ENCODE measurements around the gene BANK1. TPM values are rescaled to one million over a fixed set of nuclear protein-coding genes. Genes with fewer than 3 reads are reported as not detected.

The BANK1 gene
- total RNA-seq, 1 donor from 2014 or later: 0.22 TPM

DNA sequence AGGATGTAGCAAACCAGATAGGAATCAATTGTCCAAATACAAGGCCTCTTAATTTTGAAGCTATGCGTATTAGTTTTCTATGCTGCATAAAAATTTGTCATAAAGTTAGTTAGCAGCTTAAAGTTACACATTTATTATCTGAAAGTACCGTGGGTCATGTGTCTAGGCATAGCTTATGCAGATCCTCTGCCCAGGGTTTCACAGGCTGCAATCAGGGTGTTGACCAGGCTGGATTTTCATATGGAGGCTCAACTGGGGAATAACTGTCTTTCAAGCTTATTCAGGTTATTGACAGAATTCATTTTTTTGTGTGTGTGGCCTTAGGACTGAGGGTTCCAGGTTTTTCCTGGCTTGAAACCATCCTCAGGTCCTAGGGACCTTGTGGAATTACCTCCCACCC lies 289.7 kb downstream of the BANK1 start:
- no peak for DNase-seq (ENCODE audit: low spot score)
- intact Hi-C loops (cut with DNase I): no loop called here

DNA sequence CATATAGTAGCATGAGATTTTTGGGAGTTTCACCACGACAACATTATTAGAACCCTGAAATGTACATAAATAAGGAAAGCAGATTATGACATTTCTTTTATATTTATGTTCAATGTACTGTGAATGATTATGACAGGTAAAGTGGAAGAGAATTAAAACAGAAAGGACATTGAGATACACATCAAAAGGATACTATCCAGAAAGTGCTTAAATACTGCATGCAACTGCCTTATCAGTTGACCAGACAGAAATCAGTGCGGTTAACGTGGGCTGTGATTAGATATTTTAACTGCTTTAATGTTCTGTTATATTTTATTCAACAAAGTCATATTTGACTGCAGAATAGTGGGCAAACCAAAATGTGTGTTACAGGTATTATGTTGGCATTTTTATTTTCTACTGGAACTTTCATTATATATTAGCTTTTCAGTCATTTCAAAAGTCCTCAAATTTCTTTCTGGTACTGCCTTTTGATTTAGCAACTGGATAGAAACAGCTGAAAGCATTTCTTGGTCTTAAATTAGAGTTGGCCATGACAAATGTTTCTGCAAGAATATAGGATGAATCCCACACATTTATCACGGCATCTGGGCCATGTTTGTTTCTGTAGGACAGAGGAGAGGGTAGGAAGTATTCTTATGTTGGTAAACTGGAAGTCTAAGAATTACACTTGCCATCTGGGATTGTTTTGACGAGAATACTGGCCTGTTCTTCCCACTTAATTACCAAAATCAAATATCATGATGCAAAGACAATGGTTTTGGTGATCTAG lies 299.5 kb downstream of the BANK1 start:
- DNase-seq (ENCODE audit: low spot score): no peak
- intact Hi-C loops (cut with DNase I): no loop called here

DNA sequence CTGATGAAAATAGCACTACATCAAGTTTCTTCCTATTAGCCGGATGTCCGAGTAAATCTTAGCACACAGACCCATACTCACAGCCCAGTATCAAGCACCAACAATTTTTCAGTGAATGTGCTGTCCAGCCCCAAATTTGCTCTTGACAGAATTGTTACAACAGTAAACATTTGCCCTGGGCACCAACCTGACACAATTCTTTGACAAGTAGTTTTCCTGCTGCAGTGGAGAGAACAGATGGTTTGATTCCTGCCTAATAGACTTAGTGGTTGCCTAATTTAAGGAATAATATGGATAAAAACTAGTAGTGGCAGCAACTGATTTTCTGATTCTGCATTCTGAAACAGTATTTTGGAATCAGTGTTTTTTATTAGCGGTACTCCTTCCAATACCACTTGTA lies 301.1 kb downstream of the BANK1 start:
- intact Hi-C loops (cut with DNase I): no loop called here
- DNase-seq (ENCODE audit: low spot score): no peak

DNA sequence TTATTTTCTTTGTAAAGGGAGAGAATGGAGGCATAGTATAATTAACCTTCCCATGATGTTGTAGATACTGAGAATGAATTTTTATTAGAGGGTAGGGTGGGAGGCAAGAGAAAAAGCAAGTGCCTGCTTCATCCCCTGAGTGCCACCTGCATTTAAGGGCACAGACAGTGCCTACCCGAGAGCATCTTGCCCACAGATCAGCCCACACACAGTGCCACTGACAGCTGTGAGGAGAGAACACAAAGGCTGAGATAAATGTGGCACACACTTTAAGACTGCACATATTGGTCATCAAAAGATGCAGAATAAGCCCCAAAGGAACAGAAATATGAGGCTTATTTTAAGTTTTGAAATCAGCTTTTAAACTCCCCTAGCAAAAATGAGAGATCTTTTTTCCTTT lies 304.0 kb downstream of the BANK1 start:
- intact Hi-C loops (cut with DNase I): no loop called here
- DNase-seq (ENCODE audit: low spot score): no peak

DNA sequence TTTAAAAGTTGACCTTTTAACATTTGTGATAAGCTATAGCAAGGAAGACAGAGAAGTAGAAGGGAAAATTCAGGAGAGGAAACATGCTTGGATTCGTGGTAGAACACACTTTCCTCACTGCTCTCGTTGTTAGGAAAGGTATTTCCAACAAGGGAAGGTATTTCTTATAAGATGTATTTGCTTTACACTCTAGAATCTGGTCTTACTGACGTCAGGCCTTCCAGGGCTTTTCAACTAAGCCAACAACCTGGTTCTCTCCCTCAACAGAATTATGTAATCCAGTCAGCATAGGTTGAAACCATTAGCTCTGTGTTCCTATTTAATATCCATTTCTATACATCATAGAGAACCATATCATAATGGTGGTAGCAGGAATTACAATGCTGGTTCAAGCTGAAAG lies 312.8 kb downstream of the BANK1 start:
- DNase-seq (ENCODE audit: low spot score): no peak
- intact Hi-C loops (cut with DNase I): no loop called here

DNA sequence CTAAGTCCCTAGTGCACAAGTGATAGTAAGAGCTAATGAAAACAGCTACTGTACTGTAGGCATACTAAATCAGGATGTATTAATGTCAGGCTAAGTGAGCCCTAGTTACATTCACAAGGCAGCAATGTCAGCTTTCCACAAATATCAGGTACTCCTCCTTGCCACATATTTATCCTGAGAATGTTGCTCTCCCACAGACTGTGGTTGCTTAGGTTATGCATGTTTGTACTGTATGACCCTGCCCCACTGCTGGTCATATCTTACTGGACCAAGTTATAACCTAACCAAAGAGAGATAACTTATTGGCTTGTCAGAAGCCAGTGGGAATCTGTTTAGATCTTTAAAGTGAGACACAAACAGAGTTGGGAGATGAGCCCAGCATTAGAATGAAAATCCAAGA lies 313.7 kb downstream of the BANK1 start:
- intact Hi-C loops (cut with DNase I): no loop called here
- DNase-seq (ENCODE audit: low spot score): no peak

DNA sequence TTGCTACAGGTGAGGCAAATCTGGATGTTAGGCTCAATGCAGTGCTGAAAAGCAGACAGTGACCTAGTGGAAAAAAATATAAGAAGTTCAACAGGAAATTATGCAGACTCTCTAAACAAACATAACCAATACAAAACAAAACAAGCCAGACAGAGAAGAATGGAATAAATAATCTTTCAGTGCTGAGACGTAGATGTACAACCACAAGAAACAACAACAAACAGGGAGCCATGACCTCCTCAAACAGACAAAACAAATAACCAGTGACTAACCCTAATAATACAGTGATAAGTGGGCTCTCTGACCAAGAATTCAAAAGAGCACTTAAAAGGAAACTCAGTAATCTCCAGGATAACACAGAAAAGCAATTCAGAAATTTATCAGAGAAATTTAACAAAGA lies 315.5 kb downstream of the BANK1 start:
- intact Hi-C loops (cut with DNase I): no loop called here
- DNase-seq (ENCODE audit: low spot score): no peak

DNA sequence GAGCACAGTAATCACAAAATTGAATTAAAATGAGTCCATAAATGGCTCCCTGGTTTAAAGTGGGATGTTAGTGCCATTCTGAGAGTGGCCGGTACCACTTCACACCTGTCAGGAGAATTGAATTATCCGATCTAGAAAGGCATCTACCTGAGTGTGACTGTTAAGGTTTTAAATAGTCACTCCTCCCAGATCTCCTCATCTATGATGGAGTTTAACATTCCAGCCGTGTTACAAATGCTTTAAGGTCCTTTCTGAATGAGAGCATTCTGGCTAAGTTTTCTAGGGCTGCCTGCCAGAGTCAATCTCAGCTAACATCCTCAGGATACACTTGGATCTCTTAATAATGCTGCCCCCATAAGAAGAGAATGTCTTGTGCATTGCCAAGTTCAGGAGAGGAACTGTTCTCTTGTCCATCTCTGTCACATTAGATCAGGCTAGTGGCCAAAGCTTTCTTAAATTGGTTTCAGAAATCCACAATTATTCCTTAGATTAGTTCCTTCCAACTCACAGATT lies 323.6 kb downstream of the BANK1 start:
- intact Hi-C loops (cut with DNase I): no loop called here
- DNase-seq (ENCODE audit: low spot score): no peak

DNA sequence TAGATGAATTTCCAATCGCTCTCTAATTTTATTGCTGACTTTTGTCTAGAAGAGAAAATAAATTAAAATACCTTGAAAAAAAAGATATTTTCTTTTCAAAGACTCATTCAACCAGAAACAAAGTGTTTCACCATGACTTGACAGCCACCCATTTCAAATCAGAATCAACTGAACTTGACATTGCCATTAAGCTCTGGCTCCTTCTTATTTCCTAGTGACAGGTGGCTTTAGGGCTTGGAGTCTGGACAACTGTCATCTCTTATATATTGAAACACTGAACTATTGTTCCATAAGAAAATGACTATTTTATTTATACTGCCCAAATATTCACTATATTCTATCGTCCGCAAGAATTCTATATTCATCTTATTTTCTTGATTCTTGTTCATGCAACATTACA lies 325.6 kb downstream of the BANK1 start:
- intact Hi-C loops (cut with DNase I): no loop called here
- no peak for DNase-seq (ENCODE audit: low spot score)

DNA sequence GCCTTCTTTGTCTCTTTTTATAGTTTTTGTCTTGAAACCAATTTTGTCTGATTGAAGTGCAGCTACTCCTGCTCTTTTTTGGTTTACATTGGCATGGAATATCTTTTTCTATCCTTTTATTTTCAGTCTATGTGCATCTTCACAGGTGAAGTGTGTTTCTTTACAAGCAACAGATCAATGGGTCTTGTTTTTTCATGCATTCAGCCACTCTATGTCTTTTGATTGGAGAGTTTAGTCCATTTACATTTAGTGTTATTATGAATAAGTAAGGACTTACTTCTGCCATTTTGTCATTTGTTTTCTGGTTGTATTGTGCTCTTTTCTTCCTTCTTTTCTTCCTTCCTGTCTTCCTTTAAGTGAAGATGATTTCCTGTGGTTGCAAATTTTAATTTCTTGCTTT lies 330.3 kb downstream of the BANK1 start:
- intact Hi-C loops (cut with DNase I): no loop called here
- DNase-seq (ENCODE audit: low spot score): no peak

Data from cardiac septum (tissue), 1 donor.